Suprapubic skin (tissue), 4 donors: ENCODE measurements around the gene SCML2.

Source experiments
- CTCF ChIP-seq, 2 donors: fragments of 200-600 bp in 1 of 2; fragments of 450-650 bp in 1 of 2; sonication (generic) in 1 of 2; IDR thresholded peaks; one replicate each; pipeline ENCODE4 v1.5.1; 2016 to 2019; ENCODE audit warnings: antibody characterized with exemption in 2 of 2, mild to moderate bottlenecking in 1 of 2, moderate library complexity in 1 of 2
- EP300 ChIP-seq: sonication (generic); formaldehyde crosslinking; IDR thresholded peaks from one replicate; pipeline ENCODE4 v1.6.1; 2017; ENCODE audit warnings: antibody characterized with exemption
- POLR2A ChIP-seq, 2 donors: fragments of 450-650 bp; IDR thresholded peaks; one replicate each; pipeline ENCODE4 v1.6.1; 2017; ENCODE audit warnings: antibody characterized with exemption in 2 of 2, mild to moderate bottlenecking in 2 of 2, moderate library complexity in 2 of 2
- POLR2AphosphoS5 ChIP-seq, 3 donors: sonication (generic); formaldehyde crosslinking; IDR thresholded peaks; one replicate each; pipeline ENCODE4 v1.6.1; 2017; ENCODE audit warnings: antibody characterized with exemption in 3 of 3

- no peak for TF ChIP-seq POLR2A (IDR thresholded peaks at IDR 0.05)
- TF ChIP-seq CTCF (IDR thresholded peaks at IDR 0.05) = no peak
- TF ChIP-seq POLR2AphosphoS5 (IDR thresholded peaks at IDR 0.05) = no peak
- no peak for TF ChIP-seq EP300
Measured at GRCh38 chrX:18353931-18354368, 538 bp downstream of the SCML2 start.
